HCT116 (cell line): ENCODE data around the gene PRR36.

Experiments
- CEBPB ChIP-seq: IDR thresholded peaks from 2 replicates; pipeline ENCODE4 v1.6.1; 2012; ENCODE audit warnings: low read depth
- JUND ChIP-seq: IDR thresholded peaks from 2 replicates; pipeline ENCODE4 v1.6.1; 2012
- POLR2A ChIP-seq: IDR thresholded peaks from 2 replicates; pipeline ENCODE4 v1.7.0; 2011; ENCODE audit warnings: borderline replicate concordance; ENCODE audit not compliant: insufficient read depth, insufficient read length; ENCODE audit errors: extremely low read depth
- RAD21 ChIP-seq: IDR thresholded peaks from 2 replicates; pipeline ENCODE4 v1.6.1; 2012; ENCODE audit warnings: low read depth, mild to moderate bottlenecking
- ZNF274 ChIP-seq: fragments of 200-500 bp; sonication (Bioruptor generic); IDR thresholded peaks from 2 replicates; pipeline ENCODE4 v1.6.1; 2014; ENCODE audit warnings: mild to moderate bottlenecking, low read depth, low read length, inconsistent platforms
- TF ChIP-seq, protein P1 (sequence below), 3 experiments: fragments of 200-600 bp in 1 of 3; sonication (generic) in 1 of 3; IDR thresholded peaks in 2 of 3; conservative IDR thresholded peaks in 1 of 3; 2 replicates each; pipeline ENCODE4 v1.5.1; 2012 to 2017; ENCODE audit warnings: low read depth in 2 of 3, low read length in 2 of 3, antibody characterized with exemption in 1 of 3, borderline replicate concordance in 1 of 3, control low read depth in 1 of 3, mild to moderate bottlenecking in 1 of 3, mixed read lengths in 1 of 3, mixed run types in 1 of 3, moderate library complexity in 1 of 3; ENCODE audit not compliant: insufficient read depth in 1 of 3

DNA sequence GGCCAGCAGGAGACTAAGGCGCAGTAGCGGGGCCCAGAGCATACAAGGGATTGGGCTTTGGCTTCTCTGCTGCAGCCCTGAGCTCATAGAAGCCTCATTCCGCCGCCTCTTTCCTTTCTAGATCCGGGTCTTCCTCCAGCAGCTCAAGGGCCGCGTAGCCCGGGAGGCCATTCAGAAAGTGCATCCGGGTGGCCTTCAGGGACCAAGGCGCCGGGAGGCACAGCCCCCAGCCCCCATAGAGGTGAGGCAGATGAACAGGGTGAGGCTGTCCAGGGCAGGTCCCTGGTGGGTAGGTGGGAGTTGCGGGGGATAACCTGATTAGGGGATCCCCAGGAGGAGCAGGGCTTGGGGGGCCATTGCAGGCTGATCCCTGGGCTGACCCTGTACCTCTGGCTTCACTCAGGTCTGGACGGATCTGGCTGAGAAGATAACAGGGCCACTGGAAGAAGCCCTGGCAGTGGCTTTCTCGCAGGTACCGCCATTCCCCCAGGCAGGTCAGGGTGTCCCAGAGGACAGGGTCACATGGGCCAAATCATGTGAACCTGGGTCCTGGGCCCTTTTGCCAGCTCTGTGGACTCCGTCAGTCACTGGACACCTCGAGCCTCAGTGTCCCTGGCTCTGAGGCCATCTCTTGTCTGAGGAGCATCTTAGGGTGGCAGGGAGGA is 47.2 kb upstream of the PRR36 start:
- TF ChIP-seq, protein P1, sequence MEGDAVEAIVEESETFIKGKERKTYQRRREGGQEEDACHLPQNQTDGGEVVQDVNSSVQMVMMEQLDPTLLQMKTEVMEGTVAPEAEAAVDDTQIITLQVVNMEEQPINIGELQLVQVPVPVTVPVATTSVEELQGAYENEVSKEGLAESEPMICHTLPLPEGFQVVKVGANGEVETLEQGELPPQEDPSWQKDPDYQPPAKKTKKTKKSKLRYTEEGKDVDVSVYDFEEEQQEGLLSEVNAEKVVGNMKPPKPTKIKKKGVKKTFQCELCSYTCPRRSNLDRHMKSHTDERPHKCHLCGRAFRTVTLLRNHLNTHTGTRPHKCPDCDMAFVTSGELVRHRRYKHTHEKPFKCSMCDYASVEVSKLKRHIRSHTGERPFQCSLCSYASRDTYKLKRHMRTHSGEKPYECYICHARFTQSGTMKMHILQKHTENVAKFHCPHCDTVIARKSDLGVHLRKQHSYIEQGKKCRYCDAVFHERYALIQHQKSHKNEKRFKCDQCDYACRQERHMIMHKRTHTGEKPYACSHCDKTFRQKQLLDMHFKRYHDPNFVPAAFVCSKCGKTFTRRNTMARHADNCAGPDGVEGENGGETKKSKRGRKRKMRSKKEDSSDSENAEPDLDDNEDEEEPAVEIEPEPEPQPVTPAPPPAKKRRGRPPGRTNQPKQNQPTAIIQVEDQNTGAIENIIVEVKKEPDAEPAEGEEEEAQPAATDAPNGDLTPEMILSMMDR (IDR thresholded peaks at IDR 0.05 in 2 of 3, conservative IDR thresholded peaks at IDR 0.05 in 1 of 3; ENCODE audit: borderline replicate concordance in 1 of 3, insufficient read depth in 1 of 3, low read depth in 2 of 3, low read length in 2 of 3) = no peak
- TF ChIP-seq JUND (no peak), POLR2A (no peak), ZNF274 (no peak), RAD21 (no peak), CEBPB (no peak)
